ENCODE measurements around the gene DENND4A. TPM values are rescaled to one million over a fixed set of nuclear protein-coding genes. Genes with fewer than 3 reads are reported as not detected.

The DENND4A gene
- total RNA-seq, 1 donor from 2014 or later: 23.7 TPM

DNA sequence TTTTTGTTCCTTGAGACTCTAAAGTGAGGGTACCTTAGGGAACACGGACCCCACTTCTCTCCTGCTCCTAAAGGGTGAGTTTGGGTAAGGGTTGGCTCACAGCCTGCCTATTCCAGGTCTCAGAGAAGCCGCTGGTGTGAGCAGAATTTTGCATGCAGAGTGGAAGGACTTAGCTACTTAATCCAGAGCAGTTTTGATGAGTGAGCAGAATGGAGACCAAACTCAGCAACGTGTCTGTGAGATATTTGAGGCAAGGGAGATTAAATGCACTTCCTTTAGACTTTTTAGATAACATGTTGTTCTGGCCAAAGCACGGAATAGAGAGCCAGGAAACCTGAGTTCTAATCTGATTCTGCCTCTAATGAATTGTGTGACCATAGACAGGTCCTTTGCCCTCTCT lies 165.2 kb downstream of the DENND4A start:
- Mint-ChIP-seq H3K27me3 (ENCODE audit: unreplicated experiment) (no peaks in the 10 kb centered on the region), H3K4me1 (ENCODE audit: low read depth, unreplicated experiment) (no peaks in the 10 kb centered on the region), H3K36me3 (ENCODE audit: unreplicated experiment) (peaks cover 7% of the 10 kb centered on the region), H3K4me3 (ENCODE audit: unreplicated experiment) (no peak overlapping the region), H3K9me3 (ENCODE audit: unreplicated experiment) (no peaks in the 10 kb centered on the region), H3K27ac (ENCODE audit: unreplicated experiment) (no peak overlapping the region)
- no peak for DNase-seq
- no peak for TF ChIP-seq CTCF (IDR thresholded peaks at IDR 0.05; ENCODE audit: partially characterized antibody, unreplicated experiment)

DNA sequence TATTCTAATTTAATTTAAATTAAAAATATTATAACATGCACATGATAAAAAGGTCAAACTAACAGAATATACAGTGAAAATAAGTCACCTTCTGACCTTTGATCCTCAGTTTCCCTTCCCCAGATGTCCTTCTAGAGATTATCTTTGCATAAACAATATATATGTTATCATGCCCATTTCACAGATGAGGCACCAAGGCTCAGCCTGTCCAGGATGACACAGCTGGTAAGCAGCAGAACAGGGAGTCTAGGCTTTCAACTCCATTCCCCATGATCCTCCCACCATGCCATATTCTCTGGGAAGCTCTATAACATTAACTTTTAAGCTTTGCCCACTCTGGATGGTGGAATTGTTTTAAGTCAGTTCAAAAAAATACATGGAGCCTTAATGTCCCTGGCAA lies 169.0 kb downstream of the DENND4A start:
- H3K27ac Mint-ChIP-seq (ENCODE audit: unreplicated experiment): no peak overlapping the region
- DNase-seq: no peak
- no peak for TF ChIP-seq CTCF (IDR thresholded peaks at IDR 0.05; ENCODE audit: partially characterized antibody, unreplicated experiment)
- no peak overlapping the region for H3K4me3 Mint-ChIP-seq (ENCODE audit: unreplicated experiment)
- H3K9me3 Mint-ChIP-seq (ENCODE audit: unreplicated experiment): no peaks in the 10 kb centered on the region
- peaks cover 4% of the 10 kb centered on the region for H3K4me1 Mint-ChIP-seq (ENCODE audit: low read depth, unreplicated experiment)
- no peaks in the 10 kb centered on the region for H3K27me3 Mint-ChIP-seq (ENCODE audit: unreplicated experiment)
- peaks cover 7% of the 10 kb centered on the region for H3K36me3 Mint-ChIP-seq (ENCODE audit: unreplicated experiment)

GRCh38 chr15:65621638-65622037 lies 170.5 kb downstream of the DENND4A start, which contains the start of gene SLC24A1:
Gene SLC24A1 (plus strand): TSS chr15:65621938. CDS start chr15:65624081, 2,143 bp downstream.
- Mint-ChIP-seq H3K4me3 (ENCODE audit: unreplicated experiment) (no peak within 1 kb of the TSS), H3K4me1 (ENCODE audit: low read depth, unreplicated experiment) (peaks cover 4% of the 10 kb centered on the region), H3K9me3 (ENCODE audit: unreplicated experiment) (no peaks in the 10 kb centered on the region), H3K27ac (ENCODE audit: unreplicated experiment) (no peak within 1 kb of the TSS), H3K27me3 (ENCODE audit: unreplicated experiment) (no peaks in the 10 kb centered on the region), H3K36me3 (ENCODE audit: unreplicated experiment) (peaks cover 7% of the 10 kb centered on the region)
- TF ChIP-seq CTCF (IDR thresholded peaks at IDR 0.05; ENCODE audit: partially characterized antibody, unreplicated experiment): no peak
- DNase-seq: no peak

DNA sequence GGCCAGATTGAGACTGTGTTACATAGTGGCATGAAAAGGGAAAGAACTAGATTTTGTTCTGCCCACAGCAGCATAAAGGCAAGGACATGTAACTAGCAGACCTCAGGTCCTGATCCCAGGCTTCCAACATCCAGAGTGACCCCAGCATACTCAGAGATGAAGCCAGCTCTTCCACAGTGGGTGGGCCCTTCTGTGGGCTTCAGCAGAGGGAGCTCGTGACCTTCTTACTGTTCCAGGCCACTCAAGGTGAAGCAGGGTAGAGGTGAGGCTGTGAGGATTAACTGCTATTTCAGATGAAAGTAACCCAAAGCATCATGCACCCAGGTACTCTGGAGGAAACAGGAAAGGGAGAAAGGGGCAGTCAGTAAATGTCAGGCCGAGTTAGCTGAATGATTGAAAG lies 171.3 kb downstream of the DENND4A start:
- no peaks in the 10 kb centered on the region for H3K27me3 Mint-ChIP-seq (ENCODE audit: unreplicated experiment)
- H3K9me3 Mint-ChIP-seq (ENCODE audit: unreplicated experiment): no peaks in the 10 kb centered on the region
- H3K36me3 Mint-ChIP-seq (ENCODE audit: unreplicated experiment): peaks cover 7% of the 10 kb centered on the region
- peaks cover 4% of the 10 kb centered on the region for H3K4me1 Mint-ChIP-seq (ENCODE audit: low read depth, unreplicated experiment)
- no peak overlapping the region for H3K27ac Mint-ChIP-seq (ENCODE audit: unreplicated experiment)
- TF ChIP-seq CTCF (IDR thresholded peaks at IDR 0.05; ENCODE audit: partially characterized antibody, unreplicated experiment): no peak
- H3K4me3 Mint-ChIP-seq (ENCODE audit: unreplicated experiment): no peak overlapping the region
- no peak for DNase-seq

DNA sequence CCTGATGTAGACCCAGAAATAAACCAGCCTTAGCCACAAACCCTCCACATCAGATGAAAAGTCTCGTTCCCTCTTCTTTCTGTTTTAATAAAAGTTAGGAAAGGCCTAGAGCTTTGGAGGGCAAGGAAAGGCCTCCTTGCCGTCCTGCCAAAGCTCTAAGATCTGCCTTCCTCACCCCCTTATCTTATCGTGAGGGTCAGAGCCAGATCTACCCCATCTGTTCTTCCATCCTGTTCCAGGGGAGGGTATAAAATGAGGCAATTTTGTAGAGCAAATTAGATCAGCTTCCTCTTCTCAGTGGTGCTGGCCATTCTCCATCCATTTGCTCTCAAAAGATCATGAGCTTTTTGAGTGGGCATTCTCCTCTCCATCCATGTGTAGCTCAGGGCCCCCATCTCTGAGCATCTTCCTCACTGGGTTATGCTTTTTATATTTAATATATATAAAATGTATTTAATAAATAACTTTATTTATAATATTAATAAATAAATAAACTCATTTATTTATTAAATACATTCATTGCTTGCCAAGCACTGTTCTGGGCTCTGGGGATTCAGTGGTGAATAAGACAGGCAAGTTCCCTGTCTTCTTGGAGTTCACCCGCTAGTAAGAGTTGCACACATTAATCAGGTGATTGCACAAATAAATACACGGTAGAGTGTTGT lies 172.3 kb downstream of the DENND4A start:
- Mint-ChIP-seq H3K36me3 (ENCODE audit: unreplicated experiment) (peaks cover 7% of the 10 kb centered on the region), H3K27ac (ENCODE audit: unreplicated experiment) (peak overlapping the region; percentile 4), H3K9me3 (ENCODE audit: unreplicated experiment) (no peaks in the 10 kb centered on the region), H3K27me3 (ENCODE audit: unreplicated experiment) (no peaks in the 10 kb centered on the region), H3K4me3 (ENCODE audit: unreplicated experiment) (peak overlapping the region; percentile 6), H3K4me1 (ENCODE audit: low read depth, unreplicated experiment) (peaks cover 4% of the 10 kb centered on the region)
- no peak for DNase-seq
- no peak for TF ChIP-seq CTCF (IDR thresholded peaks at IDR 0.05; ENCODE audit: partially characterized antibody, unreplicated experiment)
